ENCODE results near the gene GABRB3.

GABRB3 gene

DNA sequence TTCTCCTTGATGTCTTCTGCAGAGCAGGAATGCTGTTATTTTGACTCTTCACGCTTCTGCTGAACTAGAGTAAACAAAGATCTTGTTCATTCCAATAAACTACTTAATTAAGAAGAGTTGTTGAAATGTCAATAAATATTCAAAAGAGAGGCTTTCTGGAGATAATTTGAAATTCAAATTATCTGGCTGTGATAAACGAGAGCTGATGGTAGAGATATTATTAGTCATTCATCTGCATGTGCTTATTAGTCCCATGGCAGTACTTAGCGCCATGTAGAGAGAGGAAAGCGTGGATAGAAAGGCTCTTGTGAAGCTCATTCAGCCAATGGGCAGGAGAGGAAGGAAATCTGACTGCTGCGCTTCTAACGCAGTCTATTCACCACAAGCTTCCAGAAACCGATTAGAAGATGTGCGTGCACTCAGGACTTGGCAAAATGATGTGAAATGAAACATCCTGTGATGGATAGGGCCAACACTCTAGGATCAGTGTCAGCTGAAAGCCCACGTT lies 251.1 kb downstream of the GABRB3 start:
- DNase-seq: no peak

DNA sequence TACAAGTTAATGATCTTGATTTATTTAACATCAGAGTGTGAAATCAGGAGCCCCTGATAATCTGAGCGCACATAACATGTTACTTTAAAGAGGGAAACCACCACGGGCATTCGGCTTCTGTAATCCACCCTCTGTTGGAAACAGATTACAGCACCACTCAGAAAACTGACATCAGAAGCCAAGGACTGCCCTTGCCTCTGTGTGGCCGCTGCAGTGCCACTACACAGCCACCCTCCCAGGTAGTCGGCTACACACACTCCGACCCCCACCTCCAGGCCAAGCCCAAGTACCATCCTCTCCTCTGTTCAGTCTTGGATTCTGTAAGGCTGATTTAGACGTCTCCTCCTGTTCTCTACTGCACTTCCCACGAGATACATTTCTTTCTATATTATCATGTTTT lies 251.7 kb downstream of the GABRB3 start:
- DNase-seq: no peak

DNA sequence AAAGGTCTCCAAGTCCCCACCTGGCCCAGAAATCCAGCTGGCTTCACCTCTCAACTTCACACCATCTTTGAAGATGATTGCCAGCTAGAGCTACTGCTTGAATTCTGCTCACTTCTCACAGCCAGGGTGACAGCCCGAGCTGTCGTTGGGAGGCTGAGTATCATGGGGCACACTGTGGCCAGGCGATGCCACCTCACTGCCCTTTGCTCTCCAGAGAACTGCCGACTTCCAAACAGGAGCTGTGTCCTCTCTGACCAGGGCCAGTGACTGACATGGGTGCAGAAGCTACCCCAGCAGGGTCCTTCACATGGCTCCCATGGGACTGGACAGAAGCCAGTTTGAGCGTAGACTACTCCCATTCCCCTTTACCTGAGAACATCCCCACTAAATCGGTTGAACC lies 254.0 kb downstream of the GABRB3 start:
- DNase-seq: no peak

- no peak for DNase-seq
Observed at GRCh38 chr15:26516102-26516980, 256.5 kb downstream of the GABRB3 start.

- DNase-seq: no peak
Observed at GRCh38 chr15:26504009-26504408, 268.9 kb downstream of the GABRB3 start.
